Lower lobe of right lung (tissue), 2 donors: ENCODE data around the gene RFTN1. TPM values are rescaled to one million over a fixed set of nuclear protein-coding genes. Genes with fewer than 3 reads are reported as not detected.

Source experiments
- ATAC-seq, 2 donors: fragments of 200-7000 bp; cut with Tn5 transposase; one replicate each; pipeline ENCODE4 v1.9.1; 2020 to 2022; ENCODE audit warnings: mild to moderate bottlenecking in 2 of 2, moderate library complexity in 2 of 2
- DNase-seq: peaks from one replicate; pipeline ENCODE4 v3.0.0-alpha.2; 2020
- H3K27ac ChIP-seq: fragments of 200-600 bp; one replicate; pipeline ENCODE4 v1.8.0; 2022
- H3K27me3 ChIP-seq: fragments of 200-600 bp; one replicate; pipeline ENCODE4 v1.8.0; 2022; ENCODE audit warnings: low read depth
- H3K36me3 ChIP-seq: fragments of 200-600 bp; one replicate; pipeline ENCODE4 v1.8.0; 2022; ENCODE audit warnings: mild to moderate bottlenecking
- H3K4me1 ChIP-seq: fragments of 200-600 bp; one replicate; pipeline ENCODE4 v1.8.0; 2022
- H3K4me3 ChIP-seq: fragments of 200-600 bp; one replicate; pipeline ENCODE4 v1.8.0; 2022; ENCODE audit warnings: mild to moderate bottlenecking
- H3K9me3 ChIP-seq: fragments of 200-600 bp; one replicate; pipeline ENCODE4 v1.8.0; 2022
- intact Hi-C: fragments of 100-400 bp; cut with DNase I; formaldehyde crosslinking; loops from one replicate; pipeline ENCODE4 v1.11.0; 2022
- total RNA-seq: library from RNA; stranded (reverse); fragmentation: NEBNext Ultra II Directional; extraction: Animal tissue kit (Norgen Biotek cat#: 25700); gene quantifications from one replicate; pipeline ENCODE4 v1.2.1, GENCODE V29; 2021
- TF ChIP-seq, protein P1 (sequence below): fragments of 200-600 bp; IDR thresholded peaks from one replicate; pipeline ENCODE4 v1.8.0; 2022; ENCODE audit warnings: antibody characterized with exemption, mild to moderate bottlenecking
- donor health status: DM: no; HTN: yes; CAD: no; lungs with severe emphysema.

Gene RFTN1
- total RNA-seq, 1 donor from 2014 or later: 58.2 TPM

- intact Hi-C loops: no loop called here
- Histone ChIP-seq H3K36me3 (peaks cover 3% of the 10 kb centered on the region), H3K4me1 (peaks cover 39% of the 10 kb centered on the region), H3K9me3 (no peaks in the 10 kb centered on the region), H3K27me3 (no peaks in the 10 kb centered on the region), H3K4me3 (no peak overlapping the region), H3K27ac (no peak overlapping the region)
- ATAC-seq (no peak), DNase-seq (no peak)
- TF ChIP-seq, protein P1, sequence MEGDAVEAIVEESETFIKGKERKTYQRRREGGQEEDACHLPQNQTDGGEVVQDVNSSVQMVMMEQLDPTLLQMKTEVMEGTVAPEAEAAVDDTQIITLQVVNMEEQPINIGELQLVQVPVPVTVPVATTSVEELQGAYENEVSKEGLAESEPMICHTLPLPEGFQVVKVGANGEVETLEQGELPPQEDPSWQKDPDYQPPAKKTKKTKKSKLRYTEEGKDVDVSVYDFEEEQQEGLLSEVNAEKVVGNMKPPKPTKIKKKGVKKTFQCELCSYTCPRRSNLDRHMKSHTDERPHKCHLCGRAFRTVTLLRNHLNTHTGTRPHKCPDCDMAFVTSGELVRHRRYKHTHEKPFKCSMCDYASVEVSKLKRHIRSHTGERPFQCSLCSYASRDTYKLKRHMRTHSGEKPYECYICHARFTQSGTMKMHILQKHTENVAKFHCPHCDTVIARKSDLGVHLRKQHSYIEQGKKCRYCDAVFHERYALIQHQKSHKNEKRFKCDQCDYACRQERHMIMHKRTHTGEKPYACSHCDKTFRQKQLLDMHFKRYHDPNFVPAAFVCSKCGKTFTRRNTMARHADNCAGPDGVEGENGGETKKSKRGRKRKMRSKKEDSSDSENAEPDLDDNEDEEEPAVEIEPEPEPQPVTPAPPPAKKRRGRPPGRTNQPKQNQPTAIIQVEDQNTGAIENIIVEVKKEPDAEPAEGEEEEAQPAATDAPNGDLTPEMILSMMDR: no peak
These were observed 13.4 kb downstream of the RFTN1 start for GRCh38 chr3:16500093-16500492.

- Histone ChIP-seq H3K4me1 (peaks cover 37% of the 10 kb centered on the region), H3K36me3 (no peaks in the 10 kb centered on the region), H3K27me3 (no peaks in the 10 kb centered on the region), H3K9me3 (no peaks in the 10 kb centered on the region), H3K4me3 (no peak overlapping the region), H3K27ac (no peak overlapping the region)
- TF ChIP-seq, protein P1: no peak
- DNase-seq (no peak), ATAC-seq (no peak)
- intact Hi-C loops: no loop called here
These were observed 14.1 kb downstream of the RFTN1 start for GRCh38 chr3:16499351-16499750.

GRCh38 chr3:16498130-16498890, 15.2 kb downstream of the RFTN1 start:
- Histone ChIP-seq H3K27me3 (no peaks in the 10 kb centered on the region), H3K27ac (no peak overlapping the region), H3K4me1 (peaks cover 36% of the 10 kb centered on the region), H3K4me3 (no peak overlapping the region), H3K36me3 (no peaks in the 10 kb centered on the region), H3K9me3 (no peaks in the 10 kb centered on the region)
- TF ChIP-seq, protein P1: no peak
- no peak for DNase-seq
- ATAC-seq: no peak
- intact Hi-C loops: no loop called here

- no peak overlapping the region for H3K27ac ChIP-seq
- intact Hi-C loops: no loop called here
- TF ChIP-seq, protein P1: no peak
- no peak overlapping the region for H3K4me3 ChIP-seq
- no peaks in the 10 kb centered on the region for H3K27me3 ChIP-seq
- H3K4me1 ChIP-seq: peaks cover 28% of the 10 kb centered on the region
- H3K36me3 ChIP-seq: peaks cover 5% of the 10 kb centered on the region
- no peak for DNase-seq
- H3K9me3 ChIP-seq: no peaks in the 10 kb centered on the region
- no peak for ATAC-seq
These were observed 16.9 kb downstream of the RFTN1 start for GRCh38 chr3:16496408-16497222.

DNA sequence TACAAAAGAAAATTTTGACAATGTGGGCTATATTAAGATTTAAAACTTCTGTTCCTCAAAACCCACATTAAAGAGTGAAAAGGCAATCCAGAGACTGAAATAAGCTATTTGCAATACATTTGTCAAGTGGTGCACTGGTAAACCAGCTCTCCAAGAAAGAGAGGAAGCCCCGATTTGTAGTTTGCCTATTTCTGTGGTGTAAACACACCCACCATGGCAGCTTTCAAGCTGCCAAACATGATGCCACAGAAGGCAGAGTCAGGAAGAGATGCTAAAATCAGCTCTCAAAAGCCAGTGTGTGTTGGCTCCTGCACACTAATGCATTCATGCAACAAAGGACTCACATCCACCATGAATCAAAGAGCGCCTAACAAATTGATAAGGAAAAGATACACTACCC, 17.5 kb downstream of the RFTN1 start:
- TF ChIP-seq, protein P1: no peak
- no peaks in the 10 kb centered on the region for H3K9me3 ChIP-seq
- H3K27ac ChIP-seq: no peak overlapping the region
- H3K4me1 ChIP-seq: peaks cover 28% of the 10 kb centered on the region
- no peaks in the 10 kb centered on the region for H3K27me3 ChIP-seq
- ATAC-seq: no peak
- peaks cover 5% of the 10 kb centered on the region for H3K36me3 ChIP-seq
- intact Hi-C loops: no loop called here
- H3K4me3 ChIP-seq: no peak overlapping the region
- DNase-seq: no peak
